ENCODE data around the gene NDUFAF4. TPM values are rescaled to one million over a fixed set of nuclear protein-coding genes. Genes with fewer than 3 reads are reported as not detected.

The NDUFAF4 gene
- total RNA-seq, 4 donors from 2014 or later = 9.6 to 40.6 (median 32.1) TPM

DNA sequence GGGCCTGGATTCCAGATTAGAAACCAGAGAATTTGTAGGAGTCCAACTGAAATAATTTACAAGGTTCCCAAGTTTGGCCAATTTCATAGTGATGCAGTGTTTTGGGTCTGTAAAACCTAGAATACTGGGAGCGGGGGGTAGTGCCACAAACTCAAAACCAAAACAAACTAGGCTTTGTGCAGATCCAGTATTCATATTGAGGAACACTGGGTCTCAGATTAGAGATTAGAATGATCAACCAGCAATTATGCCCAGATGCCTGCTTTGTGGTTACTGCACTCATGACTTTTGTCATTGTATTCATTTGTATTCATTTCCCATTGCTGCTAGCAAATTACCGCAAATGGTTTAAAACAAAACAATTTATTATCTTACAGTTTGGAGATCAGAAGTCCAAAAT, 3.2 kb upstream of the NDUFAF4 start:
- no peak for ATAC-seq (ENCODE audit: low FRiP score)
- TF ChIP-seq, protein P1, sequence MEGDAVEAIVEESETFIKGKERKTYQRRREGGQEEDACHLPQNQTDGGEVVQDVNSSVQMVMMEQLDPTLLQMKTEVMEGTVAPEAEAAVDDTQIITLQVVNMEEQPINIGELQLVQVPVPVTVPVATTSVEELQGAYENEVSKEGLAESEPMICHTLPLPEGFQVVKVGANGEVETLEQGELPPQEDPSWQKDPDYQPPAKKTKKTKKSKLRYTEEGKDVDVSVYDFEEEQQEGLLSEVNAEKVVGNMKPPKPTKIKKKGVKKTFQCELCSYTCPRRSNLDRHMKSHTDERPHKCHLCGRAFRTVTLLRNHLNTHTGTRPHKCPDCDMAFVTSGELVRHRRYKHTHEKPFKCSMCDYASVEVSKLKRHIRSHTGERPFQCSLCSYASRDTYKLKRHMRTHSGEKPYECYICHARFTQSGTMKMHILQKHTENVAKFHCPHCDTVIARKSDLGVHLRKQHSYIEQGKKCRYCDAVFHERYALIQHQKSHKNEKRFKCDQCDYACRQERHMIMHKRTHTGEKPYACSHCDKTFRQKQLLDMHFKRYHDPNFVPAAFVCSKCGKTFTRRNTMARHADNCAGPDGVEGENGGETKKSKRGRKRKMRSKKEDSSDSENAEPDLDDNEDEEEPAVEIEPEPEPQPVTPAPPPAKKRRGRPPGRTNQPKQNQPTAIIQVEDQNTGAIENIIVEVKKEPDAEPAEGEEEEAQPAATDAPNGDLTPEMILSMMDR (IDR thresholded peaks at IDR 0.05) = no peak
- DNase-seq (ENCODE audit: low spot score) = no peak

- DNase-seq (ENCODE audit: low spot score) (no peak), ATAC-seq (ENCODE audit: low FRiP score) (no peak)
- TF ChIP-seq, protein P1 (IDR thresholded peaks at IDR 0.05) = no peak
Measured at GRCh38 chr6:96899451-96899998, 1.8 kb upstream of the NDUFAF4 start.

DNA sequence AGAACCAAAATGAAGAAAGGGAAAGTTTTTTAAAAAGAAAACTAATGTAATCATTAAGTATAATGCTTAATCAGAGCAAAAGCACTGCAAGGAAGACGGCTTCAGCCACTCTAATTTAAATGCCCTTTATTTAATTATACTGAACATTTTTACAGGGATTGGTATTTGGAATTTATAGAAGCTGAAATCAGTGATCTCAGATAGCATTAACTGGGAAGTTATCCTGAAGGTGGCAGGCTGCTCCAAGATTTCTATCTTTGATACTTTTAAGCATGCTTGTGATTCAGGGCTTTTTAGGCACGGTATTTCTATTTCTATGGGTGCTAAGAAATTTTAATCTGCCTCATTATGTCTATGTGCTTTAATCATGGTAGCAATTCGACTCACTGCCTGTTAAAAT, 1.3 kb upstream of the NDUFAF4 start:
- ATAC-seq (ENCODE audit: low FRiP score) (no peak), DNase-seq (ENCODE audit: low spot score) (no peak)
- TF ChIP-seq, protein P1 (IDR thresholded peaks at IDR 0.05) = no peak

DNA sequence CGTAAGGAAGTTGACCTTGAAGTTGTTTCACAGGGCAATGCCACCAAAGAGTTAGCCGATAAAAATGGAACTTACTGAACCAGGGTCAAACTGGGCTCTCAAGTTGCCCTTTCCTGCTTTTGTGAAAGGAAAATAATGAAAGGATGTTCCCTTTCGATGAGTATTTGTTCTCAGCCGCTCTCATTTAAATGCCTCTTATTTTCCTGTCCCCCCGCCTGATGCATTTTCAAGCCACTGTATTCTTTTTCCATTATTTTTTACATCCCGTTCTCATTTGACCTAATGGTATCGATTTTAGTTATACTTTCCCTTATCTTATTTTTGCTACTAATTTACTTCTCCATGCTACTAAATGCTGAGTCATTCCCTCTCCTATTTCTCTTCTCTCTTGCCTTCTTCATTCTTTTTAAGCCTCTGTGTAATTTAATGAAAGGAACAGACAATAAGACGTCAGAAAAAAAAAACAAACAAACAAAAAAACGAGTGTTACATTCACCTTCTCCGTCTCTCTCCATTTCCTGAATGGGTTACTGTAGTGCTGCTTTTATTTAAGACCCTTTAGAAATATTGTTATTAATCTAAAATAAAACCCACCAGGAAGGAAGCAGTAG, 655 bp upstream of the NDUFAF4 start:
- ATAC-seq (ENCODE audit: low FRiP score) = no peak

GRCh38 chr6:96889146-96889545, 8.5 kb downstream of the NDUFAF4 start:
- DNase-seq (ENCODE audit: low spot score) = no peak
- TF ChIP-seq, protein P1 (IDR thresholded peaks at IDR 0.05) = no peak
- no peak for ATAC-seq (ENCODE audit: low FRiP score)

More for the DNA sequence above, 655 bp upstream of the NDUFAF4 start:
- no peak for DNase-seq (ENCODE audit: low spot score)
- TF ChIP-seq, protein P1 (IDR thresholded peaks at IDR 0.05) = no peak

GRCh38 chr6:96888745-96889144, 8.9 kb downstream of the NDUFAF4 start:
- no peak for ATAC-seq (ENCODE audit: low FRiP score)

More at GRCh38 chr6:96888745-96889144, 8.9 kb downstream of the NDUFAF4 start:
- TF ChIP-seq, protein P1 (IDR thresholded peaks at IDR 0.05) = no peak
- DNase-seq (ENCODE audit: low spot score) = no peak

Data from omental fat pad (tissue), 4 donors.